Right lobe of liver (tissue), 6 donors: Measurements from ENCODE around the gene C20orf144. TPM values are rescaled to one million over a fixed set of nuclear protein-coding genes. Genes with fewer than 3 reads are reported as not detected.

Experiments used
- ATAC-seq, 4 donors: fragments of 200-7000 bp; cut with Tn5 transposase; one replicate each; pipeline ENCODE4 v1.9.1; 2020; ENCODE audit warnings: mild to moderate bottlenecking in 4 of 4, moderate library complexity in 4 of 4
- DNase-seq, 3 donors: peaks; one replicate each; pipeline ENCODE4 v3.0.0-alpha.2; 2020
- H3K27ac ChIP-seq, 3 donors: fragments of 200-600 bp; one replicate each; pipeline ENCODE4 v1.8.0; 2022
- H3K27me3 ChIP-seq, 2 donors: fragments of 200-600 bp; one replicate each; pipeline ENCODE4 v1.8.0; 2022
- H3K36me3 ChIP-seq, 4 donors: fragments of 200-600 bp; sonication (generic) in 1 of 4; one replicate each; pipeline versions ENCODE4 v1.5.1 to v1.8.0; 2017 to 2022; ENCODE audit warnings: control low read depth in 1 of 4
- H3K4me1 ChIP-seq, 4 donors: fragments of 200-600 bp; sonication (generic) in 1 of 4; one replicate each; pipeline versions ENCODE4 v1.5.1 to v1.8.0; 2017 to 2022; ENCODE audit warnings: control low read depth in 1 of 4
- H3K4me3 ChIP-seq, 3 donors: fragments of 200-600 bp; one replicate each; pipeline ENCODE4 v1.8.0; 2022
- H3K9me3 ChIP-seq, 4 donors: fragments of 200-600 bp; sonication (generic) in 1 of 4; one replicate each; pipeline versions ENCODE4 v1.5.1 to v1.8.0; 2017 to 2022; ENCODE audit warnings: control low read depth in 1 of 4
- POLR2A ChIP-seq: fragments of 450-650 bp; IDR thresholded peaks from one replicate; pipeline ENCODE4 v1.6.1; 2017; ENCODE audit warnings: antibody characterized with exemption, mild to moderate bottlenecking
- WGBS: methylation state at CpG from one replicate; pipeline ENCODE4 v1.1.6; 2018; ENCODE audit warnings: low coverage, low lambda C conversion rate; ENCODE audit not compliant: insufficient coverage; ENCODE audit errors: missing lambda C conversion rate; 5-methylcytosine and 5-hydroxymethylcytosine counted together
- intact Hi-C, 2 donors: fragments of 100-400 bp; cut with DNase I; formaldehyde crosslinking; loops; one replicate each; pipeline versions ENCODE4 v1.11.2 to v1.14.1; 2022
- total RNA-seq, 6 experiments: library from RNA; depleted of rRNA in 2 of 6; stranded (reverse); fragments of >200 nt in 2 of 6; fragmentation: NEBNext Ultra II Directional in 3 of 6; extraction: Animal tissue kit (Norgen Biotek cat#: 25700) in 3 of 6; gene quantifications; one replicate each; pipeline versions ENCODE4 v1.1.0 to v1.2.4, GENCODE V29; 2016 to 2023
- TF ChIP-seq, protein P1 (sequence below), 4 donors: fragments of 200-600 bp in 3 of 4; fragments of 450-650 bp in 1 of 4; IDR thresholded peaks; one replicate each; pipeline versions ENCODE4 v1.5.1 to v1.8.0; 2016 to 2022; ENCODE audit warnings: antibody characterized with exemption in 4 of 4, mild to moderate bottlenecking in 2 of 4
- donor health status: DM: no; HTN: yes; CAD: no.
- donor health status: DM: no; HTN: no; CAD: no.
- donor health status: DM: no; HTN: no; CAD: no.
- donor health status: DM: no; HTN: yes; CAD: no.
- donor health status: DM: no; HTN: yes; CAD: no.

Gene C20orf144
- total RNA-seq, 6 experiments from 2014 or later, result 0.18 TPM; not detected in 5

DNA sequence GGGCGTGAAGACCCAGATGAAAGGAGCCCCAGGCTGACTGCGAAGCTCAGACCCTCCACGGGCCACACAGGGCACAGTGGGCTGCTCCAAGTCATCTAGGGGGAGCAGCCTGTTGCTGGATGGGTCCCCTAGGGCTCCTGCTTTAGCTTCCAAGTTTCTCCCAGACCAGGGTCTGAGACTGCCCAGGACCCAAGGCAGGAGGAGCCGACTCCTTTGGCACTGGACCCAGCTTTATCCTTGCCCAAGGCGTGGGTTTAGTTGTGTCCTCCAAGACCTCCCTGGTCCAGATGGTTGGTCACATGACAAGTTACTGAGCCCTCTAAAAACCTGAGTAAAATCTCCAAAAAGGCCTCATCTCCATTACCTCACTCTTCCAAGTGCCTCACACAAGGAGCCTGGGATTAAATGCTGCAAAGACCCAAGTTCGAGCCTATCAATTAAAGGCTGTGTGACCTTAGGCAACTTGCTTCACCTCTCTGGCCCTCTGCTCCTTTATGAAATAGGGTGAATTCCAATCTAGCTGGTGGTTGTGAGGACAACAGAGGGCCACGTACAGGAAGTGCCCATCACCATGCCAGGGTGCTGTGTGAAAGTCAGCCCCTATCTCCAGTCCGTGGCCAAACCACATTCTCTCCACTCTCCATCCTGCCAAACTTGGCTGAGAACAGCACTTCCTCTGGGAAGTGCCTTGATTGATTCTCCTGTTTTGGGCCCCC is 9.6 kb downstream of the C20orf144 start:
- intact Hi-C loops, result loop anchor here in 1 of 2 donors (10.0 kb wide), 1 partner anchor 53 kb away; the partner anchor contains the start of gene PXMP4
- no peak for ATAC-seq
- Histone ChIP-seq H3K4me1 (peaks cover 0 to 21% (median 3%) of the 10 kb centered on the region in 4 donors), H3K27me3 (no peaks in the 10 kb centered on the region), H3K9me3 (no peaks in the 10 kb centered on the region), H3K27ac (no peak overlapping the region), H3K36me3 (peaks cover 0 to 1% (median 0%) of the 10 kb centered on the region in 4 donors), H3K4me3 (no peak overlapping the region)
- WGBS, result 80% methylated on average over 2 of the region's 8 CpGs
- no peak for TF ChIP-seq POLR2A
- TF ChIP-seq, protein P1, sequence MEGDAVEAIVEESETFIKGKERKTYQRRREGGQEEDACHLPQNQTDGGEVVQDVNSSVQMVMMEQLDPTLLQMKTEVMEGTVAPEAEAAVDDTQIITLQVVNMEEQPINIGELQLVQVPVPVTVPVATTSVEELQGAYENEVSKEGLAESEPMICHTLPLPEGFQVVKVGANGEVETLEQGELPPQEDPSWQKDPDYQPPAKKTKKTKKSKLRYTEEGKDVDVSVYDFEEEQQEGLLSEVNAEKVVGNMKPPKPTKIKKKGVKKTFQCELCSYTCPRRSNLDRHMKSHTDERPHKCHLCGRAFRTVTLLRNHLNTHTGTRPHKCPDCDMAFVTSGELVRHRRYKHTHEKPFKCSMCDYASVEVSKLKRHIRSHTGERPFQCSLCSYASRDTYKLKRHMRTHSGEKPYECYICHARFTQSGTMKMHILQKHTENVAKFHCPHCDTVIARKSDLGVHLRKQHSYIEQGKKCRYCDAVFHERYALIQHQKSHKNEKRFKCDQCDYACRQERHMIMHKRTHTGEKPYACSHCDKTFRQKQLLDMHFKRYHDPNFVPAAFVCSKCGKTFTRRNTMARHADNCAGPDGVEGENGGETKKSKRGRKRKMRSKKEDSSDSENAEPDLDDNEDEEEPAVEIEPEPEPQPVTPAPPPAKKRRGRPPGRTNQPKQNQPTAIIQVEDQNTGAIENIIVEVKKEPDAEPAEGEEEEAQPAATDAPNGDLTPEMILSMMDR (IDR thresholded peaks at IDR 0.05), result no peak
- no peak for DNase-seq

DNA sequence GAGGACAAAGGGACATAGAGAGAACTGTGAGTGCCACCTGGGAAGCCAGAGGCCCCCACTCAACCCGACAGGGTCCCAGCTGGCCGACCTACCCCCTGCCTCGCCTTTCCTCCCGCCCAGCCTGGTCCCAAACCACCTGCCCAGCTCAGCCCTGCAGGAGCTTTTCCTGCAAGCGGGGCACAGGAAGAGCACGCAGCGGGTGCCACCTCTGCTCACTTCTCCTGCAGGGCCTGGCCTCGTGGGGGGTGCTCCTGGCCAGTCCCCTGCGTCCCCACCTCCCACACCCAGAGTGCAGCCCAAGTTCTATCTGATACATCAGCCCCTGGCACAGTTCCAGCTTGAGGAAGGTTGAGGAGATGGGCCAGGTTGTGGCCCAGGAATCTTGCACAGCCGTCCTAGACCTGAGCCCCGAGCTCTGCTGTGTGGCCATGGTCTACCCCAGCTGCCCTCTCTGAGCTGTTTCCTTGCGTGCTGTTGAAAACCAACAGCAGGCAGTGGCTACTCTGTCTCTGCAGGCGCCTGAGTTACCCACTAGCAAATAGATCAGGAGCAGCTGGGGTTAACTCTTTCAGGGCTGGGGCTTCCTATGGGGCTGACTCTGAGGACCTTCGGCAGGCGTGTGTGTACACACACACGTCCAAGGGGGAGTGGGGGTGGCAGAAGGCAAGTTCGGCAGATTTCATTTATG is 10.4 kb downstream of the C20orf144 start:
- DNase-seq (no peak), ATAC-seq (no peak)
- Histone ChIP-seq H3K27ac (no peak overlapping the region), H3K27me3 (no peaks in the 10 kb centered on the region), H3K4me3 (no peak overlapping the region), H3K9me3 (no peaks in the 10 kb centered on the region), H3K36me3 (peaks cover 0 to 1% (median 0%) of the 10 kb centered on the region in 4 donors), H3K4me1 (peaks cover 0 to 13% (median 3%) of the 10 kb centered on the region in 4 donors)
- 50% methylated on average over 2 of the region's 17 CpGs for WGBS
- TF ChIP-seq POLR2A, result no peak
- TF ChIP-seq, protein P1 (IDR thresholded peaks at IDR 0.05), result no peak
- intact Hi-C loops, result loop anchor here in 1 of 2 donors (10.0 kb wide), 1 partner anchor 52 kb away; the partner anchor contains the start of gene PXMP4

DNA sequence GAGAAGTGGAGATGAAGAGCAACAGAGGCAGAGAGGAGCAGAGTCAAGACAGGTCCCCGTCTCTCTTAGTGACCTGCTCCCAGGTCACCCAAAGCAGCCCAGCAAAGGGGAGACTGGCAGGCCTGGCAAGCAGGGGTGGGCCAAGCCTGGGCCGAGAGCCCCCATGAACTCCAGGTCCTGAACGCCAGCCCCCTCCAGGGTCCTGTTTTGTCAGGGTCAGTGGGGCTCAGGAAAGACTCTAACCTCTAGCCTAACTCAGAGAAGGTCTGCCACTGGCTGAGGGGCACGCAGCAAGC is 10.9 kb downstream of the C20orf144 start:
- Histone ChIP-seq H3K9me3 (no peaks in the 10 kb centered on the region), H3K27ac (peak overlapping the region in 1 of 3 donors; percentile 41), H3K4me1 (peaks cover 0 to 11% (median 2%) of the 10 kb centered on the region in 4 donors), H3K36me3 (peaks cover 0 to 1% (median 0%) of the 10 kb centered on the region in 4 donors), H3K27me3 (no peaks in the 10 kb centered on the region), H3K4me3 (peak overlapping the region; percentile 55 to 79 (median 70))
- DNase-seq (no peak), ATAC-seq (no peak)
- intact Hi-C loops, result loop anchor here in 1 of 2 donors (10.0 kb wide), 1 partner anchor 52 kb away; the partner anchor contains the start of gene PXMP4
- TF ChIP-seq, protein P1 (IDR thresholded peaks at IDR 0.05), result no peak
- TF ChIP-seq POLR2A, result no peak
- WGBS, result 53% methylated on average over 2 of the region's 4 CpGs

DNA sequence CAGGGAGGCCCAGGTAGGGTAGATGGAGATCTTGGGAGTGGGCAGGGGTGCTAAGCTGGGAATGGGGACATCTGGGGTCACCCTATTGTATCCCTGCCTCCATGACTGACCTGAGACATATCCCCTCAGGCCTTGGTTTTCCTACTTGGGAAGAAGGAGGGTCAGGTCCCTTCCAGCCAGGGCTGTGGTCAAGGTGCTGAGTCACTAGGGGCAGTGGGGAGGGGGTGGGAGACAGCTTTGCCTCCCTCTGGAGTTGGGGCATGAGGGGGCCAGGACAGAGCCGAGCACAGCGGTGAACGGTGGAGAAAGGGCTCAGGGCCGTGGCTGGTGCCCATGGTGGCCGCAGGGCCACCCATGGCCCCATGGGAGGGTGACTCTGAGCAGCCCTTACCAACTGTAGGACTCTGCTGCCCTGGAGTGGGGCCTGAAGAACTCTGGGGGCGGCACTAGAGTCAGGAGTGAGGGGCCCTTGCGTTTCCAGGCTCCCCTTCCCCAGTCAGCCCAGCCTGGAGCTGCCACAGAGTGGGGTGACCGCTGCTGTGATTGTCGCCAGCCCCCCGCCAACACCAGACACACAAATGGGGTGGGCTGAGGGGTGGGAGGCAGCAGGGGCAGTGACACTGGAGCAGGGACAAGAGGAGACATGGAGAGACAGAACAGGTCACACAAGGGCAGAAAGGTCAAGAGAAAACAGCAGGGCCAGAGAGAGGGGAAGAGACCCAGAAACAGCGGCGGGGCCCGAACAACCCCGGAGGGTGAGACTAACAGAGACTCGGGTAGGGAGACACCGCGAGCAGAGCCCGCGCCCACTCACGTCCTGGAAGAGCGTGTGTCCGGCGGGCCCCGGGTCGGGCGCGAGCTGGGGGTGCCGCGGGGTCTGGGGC is 11.5 kb downstream of the C20orf144 start:
- no peaks in the 10 kb centered on the region for H3K27me3 ChIP-seq
- peak in 1 of 3 donors; percentile 25 for DNase-seq
- intact Hi-C loops, result loop anchor here in 1 of 2 donors (10.0 kb wide), 1 partner anchor 51 kb away; the partner anchor contains the start of gene PXMP4
- TF ChIP-seq, protein P1 (IDR thresholded peaks at IDR 0.05), result no peak
- no peak for TF ChIP-seq POLR2A
- peak overlapping the region; percentile 55 to 79 (median 70) for H3K4me3 ChIP-seq
- peak overlapping the region; percentile 41 to 75 (median 51) for H3K27ac ChIP-seq
- 22% methylated on average over 13 of the region's 29 CpGs for WGBS
- H3K36me3 ChIP-seq, result peaks cover 0 to 1% (median 0%) of the 10 kb centered on the region in 4 donors
- H3K4me1 ChIP-seq, result peaks cover 0 to 11% (median 0%) of the 10 kb centered on the region in 4 donors
- peak in 3 of 4 donors; percentile 3 to 11 (median 5) for ATAC-seq
- H3K9me3 ChIP-seq, result no peaks in the 10 kb centered on the region
